ENCODE measurements around the gene MYL6. TPM values are rescaled to one million over a fixed set of nuclear protein-coding genes. Genes with fewer than 3 reads are reported as not detected.

MYL6 gene
- total and polyA plus RNA-seq, 10 of the 15 experiments (the other 5 are each of a cell fraction or from before 2014, with no cell fraction given): 1,000 to 4,116 (median 1,828) TPM

DNA sequence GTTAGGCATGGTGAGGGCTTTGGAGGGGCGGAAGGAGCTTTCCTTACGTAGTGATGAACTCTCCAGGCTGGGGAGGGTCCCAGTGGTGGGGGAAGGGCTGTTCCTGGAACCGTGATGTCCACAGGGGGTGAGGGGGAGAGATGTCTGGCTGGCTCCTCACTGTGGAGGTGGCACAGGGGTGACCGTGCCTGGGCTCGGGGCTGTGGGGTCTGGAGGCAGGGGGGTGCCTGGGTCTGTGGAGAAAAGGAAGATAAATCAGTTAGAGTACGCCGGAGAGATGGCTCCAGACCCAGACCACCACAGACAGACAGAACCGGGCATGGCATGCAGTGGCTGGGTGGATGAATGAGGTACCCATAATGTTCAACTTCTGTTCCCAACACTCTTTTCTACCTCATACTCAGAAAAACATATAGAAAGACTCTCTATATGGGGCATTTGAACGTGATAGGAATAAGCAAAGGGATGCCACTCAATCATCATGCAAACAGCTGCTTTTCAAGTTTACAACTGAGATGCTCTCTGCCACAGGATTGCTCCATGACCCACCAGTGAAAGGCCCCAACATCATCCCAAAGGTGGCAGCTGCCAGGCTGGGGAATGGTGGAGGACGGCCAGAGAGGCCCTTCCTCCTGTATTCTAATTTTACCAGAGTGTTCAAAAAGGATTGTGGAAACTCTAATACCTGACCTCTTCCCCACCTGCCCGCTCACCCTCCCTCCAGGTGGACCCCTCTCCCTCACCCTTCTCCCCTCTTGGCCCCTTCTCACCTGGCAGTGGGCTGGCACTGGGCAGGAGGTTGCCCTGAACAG, 5.6 kb downstream of the MYL6 start (continued):
- TF ChIP-seq NR2C2 (IDR thresholded peaks at IDR 0.05; ENCODE audit: borderline replicate concordance, control insufficient read depth, insufficient read length, low read depth): no peak

DNA sequence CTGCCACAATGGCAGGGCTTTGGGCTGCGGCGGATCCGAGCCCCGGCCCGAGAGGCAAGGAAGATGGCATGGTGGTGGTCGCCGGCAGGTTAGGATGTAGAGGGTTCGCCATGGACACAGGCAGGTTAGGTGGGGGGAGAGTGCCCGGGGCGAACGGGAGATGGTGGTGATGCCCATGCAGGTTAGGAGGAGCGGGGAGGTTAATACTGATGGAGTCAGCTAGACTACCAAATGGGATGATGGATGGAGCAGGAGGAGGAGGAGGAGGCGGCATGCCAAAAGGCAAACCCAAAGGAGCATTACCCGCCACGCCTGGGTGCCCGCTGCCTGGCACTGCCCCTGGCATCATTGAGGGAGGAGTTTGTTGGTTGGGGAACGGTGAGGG, 6.2 kb downstream of the MYL6 start:
- Histone ChIP-seq H3K27me3 (replicated peaks in 1 of 2; ENCODE audit: control insufficient read depth in 2 of 2, insufficient read depth in 2 of 2, low read length in 1 of 2) (no peaks in the 10 kb centered on the region), H3K36me3 (ENCODE audit: control insufficient read depth in 2 of 2, insufficient read depth in 2 of 2, low read length in 1 of 2) (peaks cover 25 to 40% of the 10 kb centered on the region in 2 experiments), H3K4me2 (ENCODE audit: control insufficient read depth, insufficient read depth) (no peak overlapping the region), H3K9ac (ENCODE audit: control insufficient read depth, insufficient read depth, low read length) (no peak overlapping the region), H2AFZ (ENCODE audit: control insufficient read depth, low read depth, low read length) (no peak overlapping the region), H3K79me2 (ENCODE audit: control insufficient read depth, insufficient read depth, low read length) (peaks cover 21% of the 10 kb centered on the region), H4K20me1 (ENCODE audit: control insufficient read depth, insufficient read depth) (no peaks in the 10 kb centered on the region), H3K27ac (ENCODE audit: control insufficient read depth, insufficient read depth) (no peak overlapping the region), H3K9me3 (replicated peaks; ENCODE audit: control insufficient read depth, insufficient read depth, low read length) (no peaks in the 10 kb centered on the region), H3K4me3 (no peak overlapping the region), H3K4me1 (ENCODE audit: control insufficient read depth, insufficient read depth, low read length) (peaks cover 14% of the 10 kb centered on the region)
- ChIA-PET CTCF (no interaction called here), SMC1A (ENCODE audit: uncharacterized antibody, unreplicated experiment) (no interaction called here), POLR2A (no interaction called here), RAD21 (ENCODE audit: unreplicated experiment) (no interaction called here)
- BruUV-seq (replicated peaks): no TSS peak
- TF ChIP-seq POLR2AphosphoS5 (IDR thresholded peaks at IDR 0.05; ENCODE audit: low read length) (0 out of 2 replicates have a peak, but pooled peaks have one; percentile 13), SUZ12 (IDR thresholded peaks at IDR 0.05; ENCODE audit: unreplicated experiment) (no peak), POLR2A (IDR thresholded peaks at IDR 0.05; ENCODE audit: low read depth, low read length) (peak; percentile 74)
- WGBS (ENCODE audit: insufficient coverage, insufficient replicate concordance, low lambda C conversion rate, missing lambda C conversion rate): 94% methylated on average over 17 of the region's 17 CpGs
- no peak for ATAC-seq
- no peak for DNase-seq (ENCODE audit: low read depth, low spot score)
- no peak for FAIRE-seq
- intact Hi-C loops (cut with micrococcal nuclease; ENCODE audit: unreplicated experiment) (no loop called here), in situ Hi-C loops (cut with MboI) (no loop called here)

DNA sequence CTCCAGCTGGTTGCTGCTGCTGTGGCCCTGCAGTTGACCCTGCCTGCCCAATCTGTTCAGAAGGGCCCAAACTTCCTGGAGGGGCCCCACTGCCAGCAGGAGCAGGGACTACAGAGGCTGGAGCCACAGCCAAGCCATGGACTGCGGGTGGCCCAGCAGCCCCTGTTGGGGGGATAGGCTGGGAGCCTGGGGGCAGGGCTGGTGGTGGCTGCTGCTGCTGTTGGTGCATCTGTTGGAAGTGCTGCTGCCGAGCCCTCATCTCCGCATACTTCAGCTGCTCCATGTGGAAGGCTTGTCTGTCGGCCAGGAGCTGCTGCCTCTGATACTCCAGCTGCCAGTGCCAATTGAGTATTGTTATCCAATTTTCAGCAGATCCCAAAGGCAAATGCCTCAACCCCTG, 7.2 kb downstream of the MYL6 start:
- no TSS peak for BruUV-seq (replicated peaks)
- Histone ChIP-seq H3K4me2 (ENCODE audit: control insufficient read depth, insufficient read depth) (no peak overlapping the region), H3K4me3 (no peak overlapping the region), H3K27ac (ENCODE audit: control insufficient read depth, insufficient read depth) (no peak overlapping the region), H3K79me2 (ENCODE audit: control insufficient read depth, insufficient read depth, low read length) (peaks cover 10% of the 10 kb centered on the region), H3K27me3 (replicated peaks in 1 of 2; ENCODE audit: control insufficient read depth in 2 of 2, insufficient read depth in 2 of 2, low read length in 1 of 2) (no peaks in the 10 kb centered on the region), H3K4me1 (ENCODE audit: control insufficient read depth, insufficient read depth, low read length) (peaks cover 7% of the 10 kb centered on the region), H4K20me1 (ENCODE audit: control insufficient read depth, insufficient read depth) (no peaks in the 10 kb centered on the region), H2AFZ (ENCODE audit: control insufficient read depth, low read depth, low read length) (no peak overlapping the region), H3K36me3 (ENCODE audit: control insufficient read depth in 2 of 2, insufficient read depth in 2 of 2, low read length in 1 of 2) (peaks cover 24 to 32% of the 10 kb centered on the region in 2 experiments), H3K9me3 (replicated peaks; ENCODE audit: control insufficient read depth, insufficient read depth, low read length) (no peaks in the 10 kb centered on the region), H3K9ac (ENCODE audit: control insufficient read depth, insufficient read depth, low read length) (no peak overlapping the region)
- no peak for FAIRE-seq
- ChIA-PET POLR2A (interaction anchor here (0.6 to 2.4 kb wide), 4 partner anchors 11 to 517 kb away, joined by 3 to 6 read pairs (median 4); no protein-coding TSS in a partner anchor), SMC1A (ENCODE audit: uncharacterized antibody, unreplicated experiment) (interaction anchor here (1.1 kb wide), 1 partner anchor 23 kb away, joined by 3 read pairs; no protein-coding TSS in a partner anchor), RAD21 (ENCODE audit: unreplicated experiment) (no interaction called here), CTCF (interaction anchor here (1.1 kb wide), 1 partner anchor 9 kb away, joined by 3 read pairs; no protein-coding TSS in a partner anchor)
- in situ Hi-C loops (cut with MboI) (no loop called here), intact Hi-C loops (cut with micrococcal nuclease; ENCODE audit: unreplicated experiment) (no loop called here)
- WGBS (ENCODE audit: insufficient coverage, insufficient replicate concordance, low lambda C conversion rate, missing lambda C conversion rate): 100% methylated on average over 4 of the region's 4 CpGs
- no peak for ATAC-seq
- DNase-seq (ENCODE audit: low read depth, low spot score): no peak
- no peak for TF ChIP-seq DPF2 (IDR thresholded peaks at IDR 0.05)
- TF ChIP-seq POLR2AphosphoS5 (IDR thresholded peaks at IDR 0.05; ENCODE audit: low read length): peak; percentile 45; the same call in 1 of the 2 replicates
- TF ChIP-seq POLR2A (IDR thresholded peaks at IDR 0.05; ENCODE audit: low read depth, low read length): peak; percentile 51; the same call in 1 of the 2 replicates
- no peak for TF ChIP-seq HDAC2 (IDR thresholded peaks at IDR 0.05)
- no peak for TF ChIP-seq HDGF (IDR thresholded peaks at IDR 0.05)
- TF ChIP-seq, protein P1, sequence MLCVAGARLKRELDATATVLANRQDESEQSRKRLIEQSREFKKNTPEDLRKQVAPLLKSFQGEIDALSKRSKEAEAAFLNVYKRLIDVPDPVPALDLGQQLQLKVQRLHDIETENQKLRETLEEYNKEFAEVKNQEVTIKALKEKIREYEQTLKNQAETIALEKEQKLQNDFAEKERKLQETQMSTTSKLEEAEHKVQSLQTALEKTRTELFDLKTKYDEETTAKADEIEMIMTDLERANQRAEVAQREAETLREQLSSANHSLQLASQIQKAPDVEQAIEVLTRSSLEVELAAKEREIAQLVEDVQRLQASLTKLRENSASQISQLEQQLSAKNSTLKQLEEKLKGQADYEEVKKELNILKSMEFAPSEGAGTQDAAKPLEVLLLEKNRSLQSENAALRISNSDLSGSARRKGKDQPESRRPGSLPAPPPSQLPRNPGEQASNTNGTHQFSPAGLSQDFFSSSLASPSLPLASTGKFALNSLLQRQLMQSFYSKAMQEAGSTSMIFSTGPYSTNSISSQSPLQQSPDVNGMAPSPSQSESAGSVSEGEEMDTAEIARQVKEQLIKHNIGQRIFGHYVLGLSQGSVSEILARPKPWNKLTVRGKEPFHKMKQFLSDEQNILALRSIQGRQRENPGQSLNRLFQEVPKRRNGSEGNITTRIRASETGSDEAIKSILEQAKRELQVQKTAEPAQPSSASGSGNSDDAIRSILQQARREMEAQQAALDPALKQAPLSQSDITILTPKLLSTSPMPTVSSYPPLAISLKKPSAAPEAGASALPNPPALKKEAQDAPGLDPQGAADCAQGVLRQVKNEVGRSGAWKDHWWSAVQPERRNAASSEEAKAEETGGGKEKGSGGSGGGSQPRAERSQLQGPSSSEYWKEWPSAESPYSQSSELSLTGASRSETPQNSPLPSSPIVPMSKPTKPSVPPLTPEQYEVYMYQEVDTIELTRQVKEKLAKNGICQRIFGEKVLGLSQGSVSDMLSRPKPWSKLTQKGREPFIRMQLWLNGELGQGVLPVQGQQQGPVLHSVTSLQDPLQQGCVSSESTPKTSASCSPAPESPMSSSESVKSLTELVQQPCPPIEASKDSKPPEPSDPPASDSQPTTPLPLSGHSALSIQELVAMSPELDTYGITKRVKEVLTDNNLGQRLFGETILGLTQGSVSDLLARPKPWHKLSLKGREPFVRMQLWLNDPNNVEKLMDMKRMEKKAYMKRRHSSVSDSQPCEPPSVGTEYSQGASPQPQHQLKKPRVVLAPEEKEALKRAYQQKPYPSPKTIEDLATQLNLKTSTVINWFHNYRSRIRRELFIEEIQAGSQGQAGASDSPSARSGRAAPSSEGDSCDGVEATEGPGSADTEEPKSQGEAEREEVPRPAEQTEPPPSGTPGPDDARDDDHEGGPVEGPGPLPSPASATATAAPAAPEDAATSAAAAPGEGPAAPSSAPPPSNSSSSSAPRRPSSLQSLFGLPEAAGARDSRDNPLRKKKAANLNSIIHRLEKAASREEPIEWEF (IDR thresholded peaks at IDR 0.05; ENCODE audit: insufficient replicate concordance, low read depth, low read length): no peak
- no peak for TF ChIP-seq MXI1 (IDR thresholded peaks at IDR 0.05; ENCODE audit: low read depth, low read length)
- no peak for TF ChIP-seq TBL1XR1 (IDR thresholded peaks at IDR 0.05; ENCODE audit: low read depth, low read length)
